A673 (cell line): ENCODE results near the gene KRT77. TPM values are rescaled to one million over a fixed set of nuclear protein-coding genes. Genes with fewer than 3 reads are reported as not detected.

Experiments used
- BruUV-seq: library from RNA; stranded (reverse); fragments of 400-500 nt; replicated peaks from 2 replicates; lab custom pipeline; 2021; lab: Mats Ljungman, UMichigan
- CTCF ChIA-PET: fragments of 300-600 bp; sonication (Branson Sonifier 250); formaldehyde crosslinking; loops from one replicate; lab custom pipeline; 2022; ENCODE audit warnings: antibody characterized with exemption; lab: Charles Lee
- POLR2A ChIA-PET: fragments of 300-600 bp; sonication (Branson Sonifier 250); formaldehyde crosslinking; loops from one replicate; lab custom pipeline; 2022; ENCODE audit warnings: antibody characterized with exemption; ENCODE audit not compliant: low non-redundant PET; lab: Charles Lee
- DNase-seq: peaks from one replicate; pipeline ENCODE4 v3.0.0-alpha.2; 2015; ENCODE audit warnings: low spot score
- H3K27ac ChIP-seq: fragments of 200-600 bp; sonication (generic); 2 replicates; pipeline ENCODE4 v1.5.1; 2016; ENCODE audit warnings: mixed run types, low read depth, mild to moderate bottlenecking, mixed read lengths, antibody characterized with exemption, low read length; ENCODE audit not compliant: poor library complexity, severe bottlenecking
- H3K27me3 ChIP-seq: fragments of 200-600 bp; sonication (generic); replicated peaks from 2 replicates; pipeline ENCODE4 v1.6.1; 2017; ENCODE audit warnings: mixed run types, low read depth, mild to moderate bottlenecking, mixed read lengths, antibody characterized with exemption, low read length; ENCODE audit not compliant: insufficient read depth, poor library complexity
- H3K36me3 ChIP-seq: fragments of 200-600 bp; sonication (generic); 2 replicates; pipeline ENCODE4 v1.6.1; 2016; ENCODE audit warnings: mixed run types, mild to moderate bottlenecking, mixed read lengths, antibody characterized with exemption, low read length; ENCODE audit not compliant: insufficient read depth, poor library complexity, severe bottlenecking
- H3K4me1 ChIP-seq: fragments of 200-600 bp; sonication (generic); 2 replicates; pipeline ENCODE4 v1.6.1; 2017; ENCODE audit warnings: mixed run types, mild to moderate bottlenecking, mixed read lengths, antibody characterized with exemption, low read length; ENCODE audit not compliant: insufficient read depth, poor library complexity, severe bottlenecking
- H3K4me3 ChIP-seq: fragments of 200-600 bp; sonication (generic); 2 replicates; pipeline ENCODE4 v1.5.1; 2016; ENCODE audit warnings: low read depth, mixed run types, mild to moderate bottlenecking, mixed read lengths, low read length; ENCODE audit not compliant: poor library complexity, severe bottlenecking
- H3K9me3 ChIP-seq: fragments of 200-600 bp; sonication (generic); 2 replicates; pipeline ENCODE4 v1.6.1; 2016; ENCODE audit warnings: mixed run types, low read depth, mild to moderate bottlenecking, mixed read lengths, antibody characterized with exemption, low read length; ENCODE audit not compliant: poor library complexity, severe bottlenecking
- EZH2 ChIP-seq: fragments of 200-600 bp; sonication (generic); IDR thresholded peaks from 2 replicates; pipeline ENCODE4 v1.6.1; 2017; ENCODE audit warnings: borderline replicate concordance, low read depth, mild to moderate bottlenecking, mixed read lengths, antibody characterized with exemption, low read length; ENCODE audit not compliant: poor library complexity, severe bottlenecking
- intact Hi-C: fragments of 100-400 bp; cut with micrococcal nuclease; formaldehyde crosslinking; loops from one replicate; pipeline ENCODE4 v1.10.0; 2022; ENCODE audit not compliant: unreplicated experiment
- total RNA-seq: library from RNA; stranded (reverse); gene quantifications from 2 replicates; pipeline ENCODE4 v1.2.3, GENCODE V29; 2021
- TF ChIP-seq, protein P1 (sequence below): fragments of 300-800, 200-600 bp; sonication (generic); conservative IDR thresholded peaks from 2 replicates; pipeline ENCODE4 v1.5.1; 2017; ENCODE audit warnings: low read depth, mild to moderate bottlenecking, antibody characterized with exemption, low read length, moderate library complexity, mixed read lengths

The KRT77 gene
- total RNA-seq, 1 experiment from 2014 or later: not detected

DNA sequence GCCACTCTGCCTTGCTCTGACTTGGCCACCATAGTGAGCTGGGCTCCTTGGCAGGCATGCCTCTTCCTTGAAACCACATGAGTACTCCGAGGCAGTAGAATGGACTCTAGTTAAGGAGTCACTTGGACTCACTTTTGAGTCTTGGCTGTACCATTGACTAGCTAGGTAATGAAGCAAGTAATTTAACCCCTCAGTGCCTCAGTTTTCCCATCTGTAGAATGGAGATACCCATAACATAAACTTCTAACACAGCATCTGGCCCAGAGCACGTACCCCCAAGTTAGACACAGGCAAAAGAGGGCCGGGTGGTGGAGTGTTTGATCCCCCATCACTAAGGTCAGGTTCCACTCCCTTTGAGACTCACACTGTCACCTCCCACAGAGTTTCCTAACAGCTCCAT lies 8.3 kb downstream of the KRT77 start:
- Histone ChIP-seq H3K27ac (no peak overlapping the region), H3K9me3 (no peaks in the 10 kb centered on the region), H3K36me3 (no peaks in the 10 kb centered on the region), H3K4me1 (no peaks in the 10 kb centered on the region), H3K4me3 (no peak overlapping the region), H3K27me3 (no peaks in the 10 kb centered on the region)
- intact Hi-C loops: no loop called here
- ChIA-PET POLR2A (no interaction called here), CTCF (no interaction called here)
- no TSS peak for BruUV-seq
- no peak for DNase-seq
- TF ChIP-seq EZH2: no peak
- TF ChIP-seq, protein P1, sequence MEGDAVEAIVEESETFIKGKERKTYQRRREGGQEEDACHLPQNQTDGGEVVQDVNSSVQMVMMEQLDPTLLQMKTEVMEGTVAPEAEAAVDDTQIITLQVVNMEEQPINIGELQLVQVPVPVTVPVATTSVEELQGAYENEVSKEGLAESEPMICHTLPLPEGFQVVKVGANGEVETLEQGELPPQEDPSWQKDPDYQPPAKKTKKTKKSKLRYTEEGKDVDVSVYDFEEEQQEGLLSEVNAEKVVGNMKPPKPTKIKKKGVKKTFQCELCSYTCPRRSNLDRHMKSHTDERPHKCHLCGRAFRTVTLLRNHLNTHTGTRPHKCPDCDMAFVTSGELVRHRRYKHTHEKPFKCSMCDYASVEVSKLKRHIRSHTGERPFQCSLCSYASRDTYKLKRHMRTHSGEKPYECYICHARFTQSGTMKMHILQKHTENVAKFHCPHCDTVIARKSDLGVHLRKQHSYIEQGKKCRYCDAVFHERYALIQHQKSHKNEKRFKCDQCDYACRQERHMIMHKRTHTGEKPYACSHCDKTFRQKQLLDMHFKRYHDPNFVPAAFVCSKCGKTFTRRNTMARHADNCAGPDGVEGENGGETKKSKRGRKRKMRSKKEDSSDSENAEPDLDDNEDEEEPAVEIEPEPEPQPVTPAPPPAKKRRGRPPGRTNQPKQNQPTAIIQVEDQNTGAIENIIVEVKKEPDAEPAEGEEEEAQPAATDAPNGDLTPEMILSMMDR: no peak

DNA sequence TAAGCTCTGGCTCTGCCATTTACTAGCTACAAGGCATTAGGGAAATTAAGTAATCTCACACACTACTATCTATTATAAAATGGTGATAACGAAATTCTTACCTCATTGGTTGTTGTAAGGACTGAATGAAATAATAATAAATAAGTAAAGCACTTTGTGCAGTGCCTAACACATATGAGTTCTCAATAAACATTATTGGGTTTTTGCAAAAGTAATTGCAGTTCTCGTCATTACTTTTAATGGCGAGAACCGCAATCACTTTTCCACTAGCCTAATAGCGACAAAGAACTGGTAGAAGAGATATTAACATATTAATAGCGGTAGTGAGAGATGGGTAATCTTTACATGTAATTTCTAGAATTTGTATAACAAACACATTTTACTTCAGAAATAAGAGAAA lies 9.2 kb downstream of the KRT77 start:
- TF ChIP-seq EZH2: no peak
- TF ChIP-seq, protein P1: no peak
- no peaks in the 10 kb centered on the region for H3K4me1 ChIP-seq
- intact Hi-C loops: no loop called here
- no peaks in the 10 kb centered on the region for H3K36me3 ChIP-seq
- BruUV-seq: no TSS peak
- H3K4me3 ChIP-seq: no peak overlapping the region
- no peaks in the 10 kb centered on the region for H3K27me3 ChIP-seq
- no peak overlapping the region for H3K27ac ChIP-seq
- ChIA-PET POLR2A (no interaction called here), CTCF (interaction anchor here (0.7 kb wide), 1 partner anchor 535 kb away, joined by 3 read pairs; no protein-coding TSS in a partner anchor)
- no peaks in the 10 kb centered on the region for H3K9me3 ChIP-seq
- DNase-seq: no peak

DNA sequence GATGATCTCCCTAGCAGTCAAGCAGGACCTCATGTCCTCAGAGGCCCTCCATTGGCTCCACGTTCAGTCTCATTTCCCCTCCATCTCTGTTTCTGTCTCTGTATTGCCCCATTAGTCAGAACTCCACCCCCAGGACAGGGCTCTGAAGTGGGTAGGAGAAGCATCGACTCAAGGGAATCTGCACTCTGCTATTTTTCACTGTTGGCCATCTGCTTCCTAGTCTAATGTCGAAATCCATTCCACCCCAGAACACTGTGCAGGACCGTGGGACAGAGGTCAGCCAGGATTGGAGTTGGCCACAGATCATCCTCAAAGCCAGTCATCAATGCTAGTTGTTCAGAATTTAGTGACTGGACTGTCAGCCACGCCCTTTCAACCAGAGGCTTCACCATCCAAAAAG lies 10.1 kb downstream of the KRT77 start:
- intact Hi-C loops: no loop called here
- Histone ChIP-seq H3K27me3 (no peaks in the 10 kb centered on the region), H3K27ac (no peak overlapping the region), H3K9me3 (no peaks in the 10 kb centered on the region), H3K4me1 (no peaks in the 10 kb centered on the region), H3K4me3 (no peak overlapping the region), H3K36me3 (no peaks in the 10 kb centered on the region)
- no peak for DNase-seq
- CTCF ChIA-PET: no interaction called here
- TF ChIP-seq EZH2: no peak
- TF ChIP-seq, protein P1: no peak
- POLR2A ChIA-PET: no interaction called here
- no TSS peak for BruUV-seq
